ENCODE data around the gene WWOX. TPM values are rescaled to one million over a fixed set of nuclear protein-coding genes. Genes with fewer than 3 reads are reported as not detected.

WWOX gene
- total and polyA plus RNA-seq, 2 of the 4 experiments (the other 2 are of a cell fraction): 2.7 to 5.4 TPM

- no peak overlapping the region for H4K5ac ChIP-seq (ENCODE audit: low read depth, low read length)
- ATAC-seq (ENCODE audit: low read depth) (no peak), DNase-seq (no peak)
- TF ChIP-seq MXI1 (IDR thresholded peaks at IDR 0.05; ENCODE audit: borderline replicate concordance, low read depth, low read length): no peak
- TF ChIP-seq RAD21 (IDR thresholded peaks at IDR 0.05; ENCODE audit: low read length): no peak
- TF ChIP-seq, protein P1, sequence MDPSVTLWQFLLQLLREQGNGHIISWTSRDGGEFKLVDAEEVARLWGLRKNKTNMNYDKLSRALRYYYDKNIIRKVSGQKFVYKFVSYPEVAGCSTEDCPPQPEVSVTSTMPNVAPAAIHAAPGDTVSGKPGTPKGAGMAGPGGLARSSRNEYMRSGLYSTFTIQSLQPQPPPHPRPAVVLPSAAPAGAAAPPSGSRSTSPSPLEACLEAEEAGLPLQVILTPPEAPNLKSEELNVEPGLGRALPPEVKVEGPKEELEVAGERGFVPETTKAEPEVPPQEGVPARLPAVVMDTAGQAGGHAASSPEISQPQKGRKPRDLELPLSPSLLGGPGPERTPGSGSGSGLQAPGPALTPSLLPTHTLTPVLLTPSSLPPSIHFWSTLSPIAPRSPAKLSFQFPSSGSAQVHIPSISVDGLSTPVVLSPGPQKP (IDR thresholded peaks at IDR 0.05; ENCODE audit: borderline replicate concordance, low read depth, low read length): no peak
- TF ChIP-seq MAFK (IDR thresholded peaks at IDR 0.05; ENCODE audit: low read depth, low read length): no peak
- no peak for TF ChIP-seq BHLHE40 (IDR thresholded peaks at IDR 0.05; ENCODE audit: low read depth, low read length)
- TF ChIP-seq MAZ (IDR thresholded peaks at IDR 0.05; ENCODE audit: borderline replicate concordance, low read depth, low read length): no peak
- no peak for TF ChIP-seq POLR2A (IDR thresholded peaks at IDR 0.05; ENCODE audit: low read depth, low read length)
- no peak for TF ChIP-seq NFE2L2 (IDR thresholded peaks at IDR 0.05; ENCODE audit: low read depth, low read length)
- TF ChIP-seq CHD1 (IDR thresholded peaks at IDR 0.05; ENCODE audit: low read depth, low read length): no peak
- no peak for TF ChIP-seq CTCF (conservative IDR thresholded peaks at IDR 0.05; ENCODE audit: low read depth, low read length)
- no peak for TF ChIP-seq RCOR1 (IDR thresholded peaks at IDR 0.05; ENCODE audit: insufficient replicate concordance, low read length)
- no peak for TF ChIP-seq RFX5 (IDR thresholded peaks at IDR 0.05; ENCODE audit: low read depth, low read length)
- TF ChIP-seq FOS (IDR thresholded peaks at IDR 0.05; ENCODE audit: low read depth, low read length): no peak
- H3K18ac ChIP-seq (ENCODE audit: low read depth, low read length): no peak overlapping the region
- no peaks in the 10 kb centered on the region for H4K20me1 ChIP-seq (ENCODE audit: insufficient read depth, low read length)
- CTCF ChIA-PET: no interaction called here
- no peak overlapping the region for H2BK120ac ChIP-seq (ENCODE audit: low read depth, low read length)
- dilution Hi-C loops (cut with HindIII; ENCODE audit: low sequenced_read_pairs, unreplicated experiment): no loop called here
- H3K9me3 ChIP-seq (ENCODE audit: control insufficient read depth, insufficient read depth, low read length): peaks cover 30% of the 10 kb centered on the region
- in situ Hi-C loops (cut with MboI; ENCODE audit: low sequenced_read_pairs): no loop called here
- H3K27me3 ChIP-seq (ENCODE audit: control insufficient read depth, insufficient read depth, low read length): no peaks in the 10 kb centered on the region
- H2AK5ac ChIP-seq (ENCODE audit: low read depth, low read length): no peak overlapping the region
- H4K91ac ChIP-seq (ENCODE audit: insufficient read depth, low read depth, low read length): no peak overlapping the region
- no peak overlapping the region for H4K8ac ChIP-seq (ENCODE audit: low read depth in 2 of 2, low read length in 2 of 2)
- no TSS peak for BruUV-seq (replicated peaks)
- H3K4me2 ChIP-seq (ENCODE audit: low read depth, low read length): no peak overlapping the region
- no peak overlapping the region for H3K4ac ChIP-seq (ENCODE audit: low read depth, low read length)
- H3K4me3 ChIP-seq (ENCODE audit: insufficient read depth, low read depth, low read length): no peak overlapping the region
- H3K27ac ChIP-seq (ENCODE audit: insufficient read depth, low read length): no peak overlapping the region
- no peak overlapping the region for H2AFZ ChIP-seq (replicated peaks; ENCODE audit: low read length, poor library complexity)
- H3K79me1 ChIP-seq (ENCODE audit: low read depth in 1 of 2, low read length in 2 of 2): no peaks in the 10 kb centered on the region
- no peak overlapping the region for H2BK5ac ChIP-seq (ENCODE audit: low read depth, low read length, poor library complexity, severe bottlenecking)
- no peak overlapping the region for H2BK20ac ChIP-seq (ENCODE audit: low read depth, low read length)
- intact Hi-C loops (cut with micrococcal nuclease): no loop called here
- no peak overlapping the region for H3K56ac ChIP-seq (ENCODE audit: extremely low read depth, insufficient read depth, low read length)
- no peak overlapping the region for H2AK9ac ChIP-seq (replicated peaks; ENCODE audit: low read depth, low read length, poor library complexity)
- WGBS, 2 experiments (ENCODE audit: extremely low coverage in 2 of 2, insufficient read length in 1 of 2): 85% methylated on average over 4 of the region's 8 CpGs; no CpG with 5 or more reads in 1 of the 2 experiments
- no peaks in the 10 kb centered on the region for H3K36me3 ChIP-seq (ENCODE audit: control insufficient read depth, insufficient read depth, low read length)
- no peak overlapping the region for H3K23ac ChIP-seq (ENCODE audit: low read depth, low read length)
- H3K4me1 ChIP-seq (ENCODE audit: control insufficient read depth, insufficient read depth, low read length): no peaks in the 10 kb centered on the region
- no peak overlapping the region for H2BK15ac ChIP-seq (ENCODE audit: low read depth, low read length)
- H3K9me1 ChIP-seq (ENCODE audit: insufficient read depth, low read length): no peaks in the 10 kb centered on the region
- POLR2A ChIA-PET (ENCODE audit: unreplicated experiment): no interaction called here
- no peak overlapping the region for H3K14ac ChIP-seq (replicated peaks; ENCODE audit: low read depth, low read length)
- no peak overlapping the region for H3K9ac ChIP-seq (ENCODE audit: low read depth, low read length)
Observed at GRCh38 chr16:78773291-78773702, 673.8 kb downstream of the WWOX start.
